HT1080 (cell line): Measurements from ENCODE around the gene RAB31. TPM values are rescaled to one million over a fixed set of nuclear protein-coding genes. Genes with fewer than 3 reads are reported as not detected.

ENCODE experiments used
- DNase-seq: peaks from one replicate; pipeline ENCODE4 v3.0.0-alpha.2; 2015; ENCODE audit warnings: low read depth
- small RNA-seq: library from RNA; depleted of rRNA; stranded (forward); fragments of <200 nt; gene quantifications from one replicate; pipeline ENCODE3, GENCODE V24; 2014
- total RNA-seq: library from RNA; depleted of rRNA; stranded (reverse); fragments of >200 nt; shearing (Covaris generic); gene quantifications from 2 replicates; pipeline ENCODE4 v1.2.3, GENCODE V29; 2014; rRNA removed

The RAB31 gene
- total RNA-seq, 1 experiment from 2014 or later: 82.2 TPM

DNA sequence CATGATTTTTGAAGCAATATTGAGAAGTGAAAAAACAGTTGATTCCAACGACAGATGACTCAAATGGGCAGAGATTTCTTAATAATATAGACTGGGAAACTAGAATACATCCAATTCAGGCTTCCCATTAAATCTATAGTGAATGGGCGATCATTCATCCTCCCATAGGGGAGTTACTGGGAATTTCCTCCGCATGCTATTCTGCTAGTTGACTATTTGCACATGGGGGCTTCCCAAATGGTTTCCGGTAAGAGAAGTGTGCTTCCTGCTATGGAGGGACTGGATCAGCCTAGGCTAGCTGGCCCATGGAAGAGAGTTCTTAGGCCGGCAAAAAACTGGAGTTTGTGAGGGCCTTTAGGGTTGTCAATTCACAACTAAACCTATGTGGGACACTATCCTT lies 203.1 kb downstream of the RAB31 start:
- no peak for DNase-seq

Small RNA genes within 50 kb of the gene (small RNA-seq; reads per million reads assigned to genes)
- gene RN7SL862P (not detected), gene RNA5SP449 (not detected)

Other genes with a start within 250 kb of the RAB31 start
- gene RALBP1, start 232.8 kb upstream of the RAB31 start, total RNA-seq: 44.1 and 52.3 TPM in 2 replicates
- gene PPP4R1, start 93.7 kb upstream of the RAB31 start, total RNA-seq: 82.5 and 95.3 TPM in 2 replicates
- 0.11 TPM in 1 of 2 replicates, not detected in the other for gene TXNDC2, start 177.7 kb downstream of the RAB31 start, total RNA-seq
- 284 and 347 TPM in 2 replicates for gene VAPA, start 205.7 kb downstream of the RAB31 start, total RNA-seq